Upper lobe of left lung (tissue), 4 donors: ENCODE measurements around the gene MPPED2.

ENCODE experiments used
- CTCF ChIP-seq, 6 experiments: fragments of 450-650 bp in 4 of 6; fragments of 200-600 bp in 2 of 6; sonication (generic) in 2 of 6; IDR thresholded peaks; one replicate each; pipeline ENCODE4 v1.5.1; 2016 to 2019; ENCODE audit warnings: antibody characterized with exemption in 6 of 6
- POLR2A ChIP-seq, 4 donors: fragments of 450-650 bp; IDR thresholded peaks; one replicate each; pipeline ENCODE4 v1.5.1; 2016 to 2017; ENCODE audit warnings: antibody characterized with exemption in 4 of 4, mild to moderate bottlenecking in 2 of 4
- POLR2AphosphoS5 ChIP-seq, 2 donors: sonication (generic); formaldehyde crosslinking; IDR thresholded peaks; one replicate each; pipeline ENCODE4 v1.5.1; 2017; ENCODE audit warnings: antibody characterized with exemption in 2 of 2

- TF ChIP-seq CTCF (IDR thresholded peaks at IDR 0.05) (no peak), POLR2AphosphoS5 (IDR thresholded peaks at IDR 0.05) (no peak), POLR2A (IDR thresholded peaks at IDR 0.05) (no peak)
These were observed 123.7 kb downstream of the MPPED2 start for GRCh38 chr11:30462421-30462820.
